Right lobe of liver (tissue), 4 donors: ENCODE results near the gene COL5A1.

Source experiments
- CTCF ChIP-seq, 4 donors: fragments of 200-600 bp in 3 of 4; fragments of 450-650 bp in 1 of 4; IDR thresholded peaks; one replicate each; pipeline versions ENCODE4 v1.5.1 to v1.8.0; 2016 to 2022; ENCODE audit warnings: antibody characterized with exemption in 4 of 4, mild to moderate bottlenecking in 2 of 4
- POLR2A ChIP-seq: fragments of 450-650 bp; IDR thresholded peaks from one replicate; pipeline ENCODE4 v1.6.1; 2017; ENCODE audit warnings: antibody characterized with exemption, mild to moderate bottlenecking
- donor health status: DM: no; HTN: no; CAD: no.
- donor health status: DM: no; HTN: no; CAD: no.
- donor health status: DM: no; HTN: yes; CAD: no.

GRCh38 chr9:134712243-134712642, 70.6 kb downstream of the COL5A1 start:
- TF ChIP-seq CTCF (IDR thresholded peaks at IDR 0.05) (no peak), POLR2A (no peak)
